ENCODE results near the gene CD82.

GRCh38 chr11:44519989-44520737 is 45.3 kb upstream of the CD82 start:
- TF ChIP-seq CTCF (IDR thresholded peaks at IDR 0.05): no peak
- TF ChIP-seq POLR2A (IDR thresholded peaks at IDR 0.05): peak in 1 of 2 donors; percentile 19
